Epithelial cell of esophagus (primary cell): ENCODE data around the gene ENHO.

Experiments
- DNase-seq: peaks from one replicate; pipeline ENCODE4 v3.0.0; 2010; ENCODE audit warnings: low read depth
- H3K4me3 ChIP-seq: 2 replicates; pipeline ENCODE4 v1.5.1; 2011; ENCODE audit warnings: mild to moderate bottlenecking, low read length, control low read depth
- TF ChIP-seq, protein P1 (sequence below): IDR thresholded peaks from 2 replicates; pipeline ENCODE4 v1.5.1; 2011; ENCODE audit warnings: low read depth, mild to moderate bottlenecking, low read length, control low read depth, inconsistent platforms; ENCODE audit not compliant: insufficient read depth; ENCODE audit errors: missing control alignments

ENHO gene

DNA sequence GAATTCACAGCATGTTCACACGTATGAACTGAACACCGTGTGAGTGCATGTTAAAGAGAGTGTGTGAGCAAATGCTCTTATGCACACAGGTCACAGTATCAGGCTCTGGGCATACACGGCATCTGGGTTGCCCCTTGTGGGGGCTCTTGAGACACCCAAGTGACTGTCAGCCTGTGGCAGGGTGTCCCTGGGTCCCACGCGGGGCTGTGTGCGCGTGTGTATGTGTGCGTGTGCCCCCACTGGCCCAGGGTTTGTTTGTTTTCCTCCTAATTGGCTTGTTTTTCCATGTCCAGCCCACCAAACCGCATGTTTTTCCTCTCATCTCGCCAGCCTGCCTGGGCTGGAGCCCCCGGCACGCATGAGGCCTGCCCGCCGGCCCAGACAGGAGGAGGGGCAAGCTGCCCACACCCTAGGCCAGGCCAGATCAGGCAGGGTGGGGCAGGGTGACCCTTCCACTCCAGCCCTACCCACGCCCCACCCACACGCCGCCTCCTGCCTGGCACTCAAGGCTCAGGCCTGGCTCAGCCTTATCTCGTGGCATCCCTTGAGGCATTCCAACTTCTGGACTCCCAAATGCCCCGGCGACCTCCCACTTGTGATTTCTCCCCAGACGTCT is 37.9 kb upstream of the ENHO start:
- DNase-seq, result no peak
- H3K4me3 ChIP-seq, result no peak overlapping the region
- TF ChIP-seq, protein P1, sequence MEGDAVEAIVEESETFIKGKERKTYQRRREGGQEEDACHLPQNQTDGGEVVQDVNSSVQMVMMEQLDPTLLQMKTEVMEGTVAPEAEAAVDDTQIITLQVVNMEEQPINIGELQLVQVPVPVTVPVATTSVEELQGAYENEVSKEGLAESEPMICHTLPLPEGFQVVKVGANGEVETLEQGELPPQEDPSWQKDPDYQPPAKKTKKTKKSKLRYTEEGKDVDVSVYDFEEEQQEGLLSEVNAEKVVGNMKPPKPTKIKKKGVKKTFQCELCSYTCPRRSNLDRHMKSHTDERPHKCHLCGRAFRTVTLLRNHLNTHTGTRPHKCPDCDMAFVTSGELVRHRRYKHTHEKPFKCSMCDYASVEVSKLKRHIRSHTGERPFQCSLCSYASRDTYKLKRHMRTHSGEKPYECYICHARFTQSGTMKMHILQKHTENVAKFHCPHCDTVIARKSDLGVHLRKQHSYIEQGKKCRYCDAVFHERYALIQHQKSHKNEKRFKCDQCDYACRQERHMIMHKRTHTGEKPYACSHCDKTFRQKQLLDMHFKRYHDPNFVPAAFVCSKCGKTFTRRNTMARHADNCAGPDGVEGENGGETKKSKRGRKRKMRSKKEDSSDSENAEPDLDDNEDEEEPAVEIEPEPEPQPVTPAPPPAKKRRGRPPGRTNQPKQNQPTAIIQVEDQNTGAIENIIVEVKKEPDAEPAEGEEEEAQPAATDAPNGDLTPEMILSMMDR, result no peak

DNA sequence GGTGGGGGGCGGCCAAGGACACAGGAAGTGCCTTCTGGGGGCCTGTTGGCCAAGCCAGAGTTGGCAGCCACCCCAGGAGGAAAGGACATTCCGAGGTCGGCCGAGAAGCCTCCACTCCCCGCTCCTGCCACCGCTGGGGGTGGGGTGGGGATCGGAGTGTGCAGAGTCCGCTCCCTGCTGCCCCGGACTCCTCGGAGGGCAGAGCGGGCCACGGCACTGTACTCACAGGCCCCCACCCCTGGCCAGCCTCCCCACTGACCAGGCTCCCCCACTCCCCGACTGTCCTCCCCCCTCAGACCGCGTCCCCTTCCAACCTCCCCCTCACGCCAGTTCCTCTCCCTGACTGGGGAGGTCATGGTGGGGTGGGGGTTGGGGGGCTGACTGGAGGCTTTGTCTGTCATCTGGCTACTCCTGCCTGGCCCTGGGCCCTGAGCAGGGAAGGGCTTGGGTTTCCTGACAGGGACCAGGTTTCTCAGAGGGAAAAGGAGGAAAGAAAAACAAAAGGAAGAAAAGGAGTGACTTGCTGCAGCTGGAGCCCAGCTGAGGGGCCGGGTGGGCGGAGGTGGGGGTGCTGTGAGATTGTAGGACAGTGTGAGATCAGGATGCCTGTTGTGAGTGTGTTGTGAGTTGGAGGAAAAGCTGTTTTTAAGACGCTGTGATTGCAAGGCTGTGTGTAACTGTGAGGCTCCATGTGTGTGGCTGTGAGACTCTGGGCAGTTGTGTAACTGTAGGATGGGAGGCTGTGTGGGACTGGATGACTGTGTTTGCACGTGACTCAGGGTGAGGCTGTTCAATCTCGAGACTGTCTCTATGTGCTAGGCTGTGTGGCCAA is 37.0 kb upstream of the ENHO start:
- no peak overlapping the region for H3K4me3 ChIP-seq

DNA sequence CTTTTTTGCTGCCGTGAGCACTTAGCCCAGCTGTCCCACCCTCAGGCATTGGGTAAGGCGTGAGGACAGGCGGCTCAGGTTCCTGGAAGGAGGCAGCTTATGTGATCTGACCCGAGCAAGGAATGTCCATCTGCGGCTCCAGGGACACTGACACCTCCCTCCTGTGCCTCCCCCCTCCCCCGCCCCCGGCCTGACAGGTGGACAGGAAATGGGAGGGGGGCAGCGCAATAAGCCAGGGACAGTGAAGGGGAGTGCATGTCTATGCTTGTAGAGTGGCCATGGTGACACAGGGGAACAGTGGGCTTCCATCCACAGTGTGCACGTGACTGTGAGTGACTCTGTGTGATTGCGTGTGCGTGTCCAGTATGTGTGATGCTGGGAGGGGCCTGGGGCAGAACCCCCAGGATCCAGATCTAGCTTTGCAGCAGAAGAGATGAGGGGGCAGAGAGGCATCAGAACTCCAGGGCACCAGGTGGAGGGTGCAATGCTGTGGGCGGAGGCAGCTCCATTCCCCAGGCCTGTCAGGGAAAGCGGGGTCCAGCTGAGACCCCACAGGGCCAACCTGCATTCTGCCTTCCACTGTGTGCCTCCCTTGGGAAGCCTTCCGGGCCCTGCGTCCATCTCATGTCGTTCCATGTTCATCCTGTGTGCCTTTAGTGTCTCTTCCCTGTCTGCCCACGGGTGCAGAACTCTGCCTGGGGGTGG is 36.3 kb upstream of the ENHO start:
- no peak overlapping the region for H3K4me3 ChIP-seq
- TF ChIP-seq, protein P1, result no peak
- DNase-seq, result no peak

More for the DNA sequence above, 37.0 kb upstream of the ENHO start:
- peak; percentile 78 for DNase-seq
- TF ChIP-seq, protein P1, result no peak

- no peak overlapping the region for H3K4me3 ChIP-seq
- DNase-seq, result no peak
- TF ChIP-seq, protein P1, result no peak
Observed at GRCh38 chr9:34558364-34558763, 35.6 kb upstream of the ENHO start.

- TF ChIP-seq, protein P1, result no peak
- DNase-seq, result no peak
- no peak overlapping the region for H3K4me3 ChIP-seq
Observed at GRCh38 chr9:34557426-34558321, 34.9 kb upstream of the ENHO start.

DNA sequence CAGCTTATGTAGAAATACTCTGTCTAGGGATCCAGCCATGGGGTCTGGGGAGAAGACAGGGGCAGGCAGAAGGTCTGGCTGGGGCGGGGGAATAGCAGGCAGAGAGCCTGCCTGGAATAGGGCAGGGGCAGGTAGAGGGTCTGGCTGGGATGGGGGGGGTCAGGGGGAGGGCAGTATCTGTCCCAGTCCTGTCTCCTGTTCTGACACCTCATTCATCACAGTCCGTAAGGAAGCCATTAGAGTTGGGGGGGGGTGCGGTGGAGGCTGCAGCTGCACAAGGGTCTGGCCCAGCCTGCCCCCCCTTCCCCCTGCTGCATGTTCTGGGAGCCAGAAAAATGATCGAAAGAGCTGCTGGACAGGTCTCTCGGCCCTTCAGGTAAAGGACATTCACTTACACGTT is 34.2 kb upstream of the ENHO start:
- H3K4me3 ChIP-seq, result no peak overlapping the region
- DNase-seq, result no peak
- TF ChIP-seq, protein P1, result no peak
